Measurements from ENCODE around the gene DUSP6. TPM values are rescaled to one million over a fixed set of nuclear protein-coding genes. Genes with fewer than 3 reads are reported as not detected.
A peak's percentile ranks its signal among the peaks of the same experiment; 100 is the strongest.

DUSP6 gene
- total and polyA plus RNA-seq, 2 of the 8 experiments (the other 6 are each of a cell fraction or from before 2014, with no cell fraction given): 99.3 to 179 TPM

GRCh38 chr12:89348894-89349699 is 3.2 kb downstream of the DUSP6 start:
- Histone ChIP-seq H3K18ac (ENCODE audit: extremely low read depth, low read length) (peak overlapping the region; percentile 65), H2BK15ac (ENCODE audit: low read length) (no peak overlapping the region), H4K20me1 (replicated peaks in 1 of 2; ENCODE audit: control insufficient read depth in 1 of 2, insufficient read depth in 2 of 2, low read length in 2 of 2) (peaks cover 9 to 15% of the 10 kb centered on the region in 2 experiments), H3K23ac (ENCODE audit: insufficient read length) (no peak overlapping the region), H3K4ac (replicated peaks; ENCODE audit: insufficient read length, low read depth, low read length) (peak overlapping the region; percentile 40), H3K23me2 (ENCODE audit: low read depth, low read length) (peaks cover 24% of the 10 kb centered on the region), H3K27me3 (replicated peaks in 1 of 4; ENCODE audit: control insufficient read depth in 3 of 4, extremely low read depth in 1 of 4, insufficient read depth in 3 of 4, low read length in 3 of 4) (peaks cover 0 to 25% (median 10%) of the 10 kb centered on the region in 4 experiments; a peak in 6 of 7 replicates), H3K14ac (ENCODE audit: insufficient read length) (no peak overlapping the region), H3K4me3 (ENCODE audit: extremely low read depth in 1 of 4, insufficient read depth in 2 of 4, low read depth in 3 of 4, low read length in 4 of 4) (peak overlapping the region; percentile 36 to 85 (median 83); a peak in 7 of 8 replicates), H2AK5ac (ENCODE audit: low read depth, low read length) (no peak overlapping the region; the same call in 1 of the 2 replicates), H4K8ac (ENCODE audit: extremely low read depth, insufficient read depth, low read length) (no peak overlapping the region), H3K4me1 (replicated peaks in 1 of 4; ENCODE audit: control insufficient read depth in 3 of 4, insufficient read depth in 4 of 4, low read length in 3 of 4) (peaks cover 8 to 29% (median 21%) of the 10 kb centered on the region in 4 experiments), H3K27ac (ENCODE audit: low read depth, low read length) (no peak overlapping the region), H3K79me2 (ENCODE audit: control insufficient read depth in 1 of 2, insufficient read depth in 2 of 2, low read length in 2 of 2) (peaks cover 0 to 41% of the 10 kb centered on the region in 2 experiments; a peak in 3 of 4 replicates), H3K56ac (replicated peaks; ENCODE audit: insufficient read length, low read depth, low read length) (no peak overlapping the region), H2AFZ (ENCODE audit: low read length) (no peak overlapping the region), H3K4me2 (ENCODE audit: insufficient read depth in 1 of 2, low read depth in 2 of 2, low read length in 2 of 2) (peak overlapping the region; percentile 80 to 98), H3K79me1 (ENCODE audit: low read depth, low read length) (no peaks in the 10 kb centered on the region; the same call in 1 of the 2 replicates), H2BK120ac (replicated peaks; ENCODE audit: low read depth, low read length) (no peak overlapping the region), H4K91ac (replicated peaks; ENCODE audit: insufficient read length, low read length) (peak overlapping the region; percentile 31), H4K5ac (ENCODE audit: insufficient read length, low read depth, low read length) (no peak overlapping the region), H2BK12ac (ENCODE audit: low read depth, low read length) (peak overlapping the region; percentile 62), H3K9me3 (ENCODE audit: insufficient read depth in 2 of 2, low read depth in 1 of 2, low read length in 1 of 2) (no peaks in the 10 kb centered on the region), H2BK20ac (ENCODE audit: low read length) (peak overlapping the region; percentile 29), H3K9ac (replicated peaks in 1 of 4; ENCODE audit: extremely low read depth in 1 of 4, low read depth in 3 of 4, low read length in 3 of 4) (no peak overlapping the region), H3K36me3 (ENCODE audit: control insufficient read depth in 2 of 4, insufficient read depth in 4 of 4, low read length in 3 of 4) (peaks cover 0 to 14% (median 3%) of the 10 kb centered on the region in 4 experiments; a peak in 3 of 8 replicates), H2BK5ac (ENCODE audit: low read depth, low read length) (peak overlapping the region; percentile 64; the same call in 1 of the 2 replicates)
- FAIRE-seq: no peak
- ChIA-PET CTCF (ENCODE audit: partially characterized antibody) (interaction anchor here (0.8 to 1.8 kb wide), 7 partner anchors 102 to 330 kb away, joined by 3 to 5 read pairs (median 3); no protein-coding TSS in a partner anchor), POLR2A (ENCODE audit: partially characterized antibody) (interaction anchor here (0.7 to 2.9 kb wide), 11 partner anchors 10 to 360 kb away, joined by 3 to 10 read pairs (median 3); no protein-coding TSS in a partner anchor)
- WGBS, 2 experiments (ENCODE audit: extremely low coverage in 1 of 2, insufficient coverage in 1 of 2, insufficient read length in 1 of 2, insufficient replicate concordance in 2 of 2, low coverage in 1 of 2, low lambda C conversion rate in 2 of 2, missing lambda C conversion rate in 1 of 2): 68% methylated on average over 10 of the region's 10 CpGs; no CpG with 5 or more reads in 1 of the 2 experiments
- DNase-seq (ENCODE audit: low read depth in 1 of 2, low spot score in 2 of 2): no peak
- TF ChIP-seq SIN3A (conservative IDR thresholded peaks at IDR 0.05 in 1 of 2, IDR thresholded peaks at IDR 0.05 in 1 of 2; ENCODE audit: low read depth in 1 of 2, low read length in 2 of 2) (peak; percentile 79 to 86; a peak in 2 of 4 replicates), POLR2A (IDR thresholded peaks at IDR 0.05; ENCODE audit: control extremely low read depth in 1 of 2, low read depth in 2 of 2, low read length in 2 of 2) (peak in 1 of 2 experiments; percentile 27; a peak in 1 of 3 replicates), MAFK (IDR thresholded peaks at IDR 0.05; ENCODE audit: low read depth, low read length) (no peak), POLR2AphosphoS5 (IDR thresholded peaks at IDR 0.05; ENCODE audit: low read depth, low read length) (peak; percentile 35; the same call in 1 of the 2 replicates)
